Esophagus muscularis mucosa (tissue), 4 donors: ENCODE data around the gene ANK3.

ENCODE experiments used
- CTCF ChIP-seq, 3 experiments: fragments of 200-600 bp in 2 of 3; fragments of 450-650 bp in 1 of 3; sonication (generic) in 2 of 3; IDR thresholded peaks; one replicate each; pipeline ENCODE4 v1.5.1; 2017 to 2019; ENCODE audit warnings: antibody characterized with exemption in 3 of 3, mild to moderate bottlenecking in 2 of 3, moderate library complexity in 1 of 3
- EP300 ChIP-seq: sonication (generic); formaldehyde crosslinking; IDR thresholded peaks from one replicate; pipeline ENCODE4 v1.6.1; 2017; ENCODE audit warnings: antibody characterized with exemption
- POLR2A ChIP-seq: fragments of 450-650 bp; IDR thresholded peaks from one replicate; pipeline ENCODE4 v1.6.1; 2017; ENCODE audit warnings: antibody characterized with exemption, moderate library complexity, mild to moderate bottlenecking, low read depth
- POLR2AphosphoS5 ChIP-seq, 2 donors: sonication (generic); formaldehyde crosslinking; IDR thresholded peaks; one replicate each; pipeline ENCODE4 v1.6.1; 2017; ENCODE audit warnings: antibody characterized with exemption in 2 of 2

DNA sequence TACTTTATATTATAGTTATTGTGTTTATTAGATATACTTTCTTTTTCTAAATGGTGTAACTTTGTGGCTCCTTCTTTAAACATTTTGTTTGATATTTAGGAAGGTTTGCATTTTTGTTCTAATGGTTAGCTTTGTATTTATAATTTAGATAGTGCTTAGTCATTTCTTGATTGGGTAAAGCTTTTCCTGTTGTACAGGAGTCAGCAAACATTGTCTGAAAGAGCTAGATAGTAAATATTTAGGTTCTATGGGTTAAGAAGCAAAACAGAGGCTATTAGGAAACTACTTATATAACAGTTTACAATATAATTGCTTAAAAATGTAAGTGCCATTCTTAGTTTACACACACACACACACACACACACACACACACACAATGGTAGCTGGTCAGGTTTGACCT is 412.8 kb downstream of the ANK3 start:
- no peak for TF ChIP-seq CTCF (IDR thresholded peaks at IDR 0.05)
- TF ChIP-seq EP300, result no peak
- TF ChIP-seq POLR2A, result no peak
- no peak for TF ChIP-seq POLR2AphosphoS5 (IDR thresholded peaks at IDR 0.05)
